ENCODE measurements around the gene NDUFAF8. TPM values are rescaled to one million over a fixed set of nuclear protein-coding genes. Genes with fewer than 3 reads are reported as not detected.
A peak's percentile ranks its signal among the peaks of the same experiment; 100 is the strongest.

Gene NDUFAF8
- total and polyA plus RNA-seq, 3 donors from 2014 or later: 61.1 to 63.4 (median 62.5) TPM

DNA sequence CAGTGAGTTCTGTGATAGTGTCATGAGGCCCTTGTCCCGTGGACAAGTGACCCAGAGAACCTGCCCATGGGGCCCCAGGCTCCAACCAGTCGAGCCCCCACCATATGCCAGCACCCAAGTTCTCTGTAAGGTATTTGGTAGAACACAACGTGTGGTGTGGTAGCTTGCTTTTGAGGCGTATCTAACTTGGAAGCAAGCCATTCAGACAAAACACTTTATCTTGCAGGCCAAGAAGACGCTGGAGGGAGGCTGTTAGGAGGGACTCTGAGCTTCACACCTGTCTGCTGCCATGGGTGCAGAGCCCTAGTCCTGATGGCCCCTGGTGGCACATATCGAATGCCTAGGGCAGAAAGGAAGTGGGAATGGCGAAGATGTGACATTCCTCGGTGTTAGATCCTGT is 1.6 kb downstream of the NDUFAF8 start:
- no peak overlapping the region for H3K27ac ChIP-seq
- no peaks in the 10 kb centered on the region for H3K27me3 ChIP-seq
- no peak for DNase-seq
- no peaks in the 10 kb centered on the region for H3K9me3 ChIP-seq
- 73 to 86% methylated on average over 8 of the region's 8 CpGs for WGBS, 2 donors
- H3K36me3 ChIP-seq (ENCODE audit: low read depth, missing control alignments): no peaks in the 10 kb centered on the region
- no peak for TF ChIP-seq POLR2A (IDR thresholded peaks at IDR 0.05)
- TF ChIP-seq, protein P1, sequence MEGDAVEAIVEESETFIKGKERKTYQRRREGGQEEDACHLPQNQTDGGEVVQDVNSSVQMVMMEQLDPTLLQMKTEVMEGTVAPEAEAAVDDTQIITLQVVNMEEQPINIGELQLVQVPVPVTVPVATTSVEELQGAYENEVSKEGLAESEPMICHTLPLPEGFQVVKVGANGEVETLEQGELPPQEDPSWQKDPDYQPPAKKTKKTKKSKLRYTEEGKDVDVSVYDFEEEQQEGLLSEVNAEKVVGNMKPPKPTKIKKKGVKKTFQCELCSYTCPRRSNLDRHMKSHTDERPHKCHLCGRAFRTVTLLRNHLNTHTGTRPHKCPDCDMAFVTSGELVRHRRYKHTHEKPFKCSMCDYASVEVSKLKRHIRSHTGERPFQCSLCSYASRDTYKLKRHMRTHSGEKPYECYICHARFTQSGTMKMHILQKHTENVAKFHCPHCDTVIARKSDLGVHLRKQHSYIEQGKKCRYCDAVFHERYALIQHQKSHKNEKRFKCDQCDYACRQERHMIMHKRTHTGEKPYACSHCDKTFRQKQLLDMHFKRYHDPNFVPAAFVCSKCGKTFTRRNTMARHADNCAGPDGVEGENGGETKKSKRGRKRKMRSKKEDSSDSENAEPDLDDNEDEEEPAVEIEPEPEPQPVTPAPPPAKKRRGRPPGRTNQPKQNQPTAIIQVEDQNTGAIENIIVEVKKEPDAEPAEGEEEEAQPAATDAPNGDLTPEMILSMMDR (IDR thresholded peaks at IDR 0.05): no peak
- H3K4me3 ChIP-seq: no peak overlapping the region
- intact Hi-C loops (cut with DNase I; ENCODE audit: low total_unique reads): no loop called here
- peaks cover 23% of the 10 kb centered on the region for H3K4me1 ChIP-seq

DNA sequence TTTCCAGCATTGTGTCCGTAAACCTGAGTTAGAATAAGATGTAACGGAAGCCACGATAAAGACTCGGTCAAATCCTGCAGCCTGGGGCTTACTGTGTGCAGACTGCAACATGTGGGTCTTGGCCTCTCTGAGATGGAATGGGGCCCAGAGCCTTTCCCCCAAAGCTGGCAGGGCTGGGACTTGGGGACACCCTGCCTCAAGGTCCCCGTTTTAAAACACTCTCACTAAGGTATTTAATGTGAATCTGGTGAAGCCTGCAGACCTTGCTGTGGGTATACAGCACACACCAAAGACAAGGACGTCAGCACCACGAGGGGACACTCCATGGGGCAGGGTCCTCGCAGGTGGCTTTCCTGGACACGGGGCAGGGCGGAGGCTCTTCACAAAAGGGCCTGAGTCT is 2.1 kb downstream of the NDUFAF8 start:
- intact Hi-C loops (cut with DNase I; ENCODE audit: low total_unique reads): no loop called here
- no peaks in the 10 kb centered on the region for H3K27me3 ChIP-seq
- H3K27ac ChIP-seq: no peak overlapping the region
- H3K4me3 ChIP-seq: no peak overlapping the region
- TF ChIP-seq, protein P1 (IDR thresholded peaks at IDR 0.05): no peak
- TF ChIP-seq POLR2A (IDR thresholded peaks at IDR 0.05): no peak
- H3K9me3 ChIP-seq: no peaks in the 10 kb centered on the region
- DNase-seq: no peak
- no peaks in the 10 kb centered on the region for H3K36me3 ChIP-seq (ENCODE audit: low read depth, missing control alignments)
- peaks cover 23% of the 10 kb centered on the region for H3K4me1 ChIP-seq
- WGBS, 2 donors: 82 to 87% methylated on average over 10 of the region's 10 CpGs

DNA sequence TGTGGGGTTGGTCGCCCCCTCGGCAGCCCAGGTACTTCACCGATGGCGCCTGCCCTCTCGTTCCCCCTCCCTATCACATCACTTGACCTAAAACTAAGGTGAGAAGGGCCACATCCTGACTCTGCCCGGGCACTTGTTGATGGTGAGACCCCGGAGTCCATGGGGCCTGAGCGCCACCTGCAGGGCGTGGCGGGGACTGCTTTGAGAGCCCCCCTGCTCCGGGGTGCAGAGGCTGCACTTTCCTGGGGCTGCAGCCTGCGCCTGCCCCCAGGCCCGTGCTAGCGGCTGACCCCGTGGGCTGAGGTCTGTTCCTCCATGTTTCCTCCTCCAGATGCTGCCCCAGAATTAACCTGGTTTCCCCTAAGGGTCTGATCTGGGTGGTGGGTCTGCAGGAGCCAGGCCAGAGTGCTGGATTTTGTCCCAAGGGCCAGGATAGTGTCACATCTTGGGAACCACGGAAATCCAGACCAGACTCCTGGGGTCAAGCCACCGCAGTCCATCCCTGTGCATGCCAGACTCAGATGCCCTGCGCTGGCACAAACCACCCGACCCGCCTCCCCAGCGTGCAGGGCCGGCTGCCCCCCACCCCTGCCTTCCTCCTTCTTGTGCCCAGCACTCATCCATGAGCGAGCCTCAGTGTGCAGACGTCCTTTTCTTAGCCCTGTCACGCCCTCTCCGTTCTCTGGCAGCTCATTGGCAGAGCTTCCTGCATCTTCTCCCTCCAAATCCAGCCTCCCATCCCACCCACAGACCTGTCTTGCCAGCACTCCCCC is 2.7 kb downstream of the NDUFAF8 start:
- no peaks in the 10 kb centered on the region for H3K9me3 ChIP-seq
- H3K4me1 ChIP-seq: peaks cover 23% of the 10 kb centered on the region
- no peak overlapping the region for H3K4me3 ChIP-seq
- H3K27ac ChIP-seq: no peak overlapping the region
- TF ChIP-seq, protein P1 (IDR thresholded peaks at IDR 0.05): peak; percentile 55 to 75 (median 61)
- no peak for TF ChIP-seq POLR2A (IDR thresholded peaks at IDR 0.05)
- intact Hi-C loops (cut with DNase I; ENCODE audit: low total_unique reads): no loop called here
- no peaks in the 10 kb centered on the region for H3K36me3 ChIP-seq (ENCODE audit: low read depth, missing control alignments)
- 50 to 82% methylated on average over 13 to 26 of the region's 26 CpGs for WGBS, 2 donors
- peak; percentile 67 for DNase-seq
- H3K27me3 ChIP-seq: no peaks in the 10 kb centered on the region

DNA sequence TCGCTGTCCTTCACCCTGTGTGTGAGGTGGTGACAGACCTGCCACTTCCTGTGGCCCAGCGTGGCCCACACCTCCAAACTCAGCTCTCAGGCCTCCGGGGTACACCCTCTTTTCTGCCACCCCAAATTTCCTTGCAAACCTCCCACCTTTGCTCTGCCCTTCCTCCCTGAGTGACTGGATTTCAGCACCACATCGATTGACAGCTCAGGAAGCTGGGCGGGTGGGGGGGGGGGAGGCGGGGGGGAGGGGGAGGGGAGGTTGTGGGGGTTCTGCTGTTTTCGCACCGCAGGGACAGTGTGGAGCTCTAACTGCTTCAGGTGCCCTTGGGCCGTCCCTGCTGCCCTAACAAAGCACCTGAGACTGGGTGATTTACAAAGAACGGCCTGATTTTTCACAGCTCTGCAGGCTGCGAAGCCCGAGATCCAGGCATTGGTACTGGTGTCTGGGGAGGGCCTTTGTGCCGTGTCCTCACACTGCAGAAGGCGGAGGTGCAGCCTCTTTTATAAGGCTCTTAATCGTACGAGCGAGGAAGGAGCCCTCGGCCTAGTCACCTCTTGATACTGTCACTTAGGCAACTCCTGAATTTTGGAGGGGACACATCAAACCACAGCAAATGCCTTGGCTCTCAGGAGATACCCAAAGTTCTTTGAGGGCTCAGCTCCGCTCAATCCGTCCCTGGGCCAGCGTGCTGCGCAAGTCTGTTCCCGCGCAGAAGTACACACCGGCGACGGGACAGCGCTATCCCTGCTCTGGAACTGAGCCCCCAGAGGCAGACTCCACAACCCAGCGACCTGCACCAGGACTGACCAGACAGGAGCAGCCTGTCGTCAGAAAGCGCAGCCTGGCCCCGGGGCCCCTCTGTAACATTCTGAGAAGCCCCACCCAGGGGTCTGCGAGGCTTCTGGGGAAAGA is 3.6 kb downstream of the NDUFAF8 start:
- no peak for DNase-seq
- no peaks in the 10 kb centered on the region for H3K9me3 ChIP-seq
- WGBS, 2 donors: 83 to 86% methylated on average over 24 to 33 of the region's 33 CpGs
- peaks cover 18% of the 10 kb centered on the region for H3K4me1 ChIP-seq
- H3K27ac ChIP-seq: no peak overlapping the region
- intact Hi-C loops (cut with DNase I; ENCODE audit: low total_unique reads): no loop called here
- no peaks in the 10 kb centered on the region for H3K36me3 ChIP-seq (ENCODE audit: low read depth, missing control alignments)
- no peaks in the 10 kb centered on the region for H3K27me3 ChIP-seq
- H3K4me3 ChIP-seq: no peak overlapping the region
- TF ChIP-seq, protein P1 (IDR thresholded peaks at IDR 0.05): no peak
- no peak for TF ChIP-seq POLR2A (IDR thresholded peaks at IDR 0.05)
